Activated T-helper 9 cell treated with anti-CD3 and anti-CD28 coated beads, Interleukin-2, amount 50 U/mL, for 16 hours (primary cell): ENCODE measurements around the gene PLA2G3.
"Not testable (repeated sequence)": the region's sequence is repeated elsewhere in the genome, so short reads cannot be mapped to it uniquely, and the experiment has no call there.

Source experiments
- DNase-seq: peaks from one replicate; pipeline ENCODE4 v3.0.0-alpha.2; 2020; ENCODE audit warnings: low read depth

The PLA2G3 gene

DNA sequence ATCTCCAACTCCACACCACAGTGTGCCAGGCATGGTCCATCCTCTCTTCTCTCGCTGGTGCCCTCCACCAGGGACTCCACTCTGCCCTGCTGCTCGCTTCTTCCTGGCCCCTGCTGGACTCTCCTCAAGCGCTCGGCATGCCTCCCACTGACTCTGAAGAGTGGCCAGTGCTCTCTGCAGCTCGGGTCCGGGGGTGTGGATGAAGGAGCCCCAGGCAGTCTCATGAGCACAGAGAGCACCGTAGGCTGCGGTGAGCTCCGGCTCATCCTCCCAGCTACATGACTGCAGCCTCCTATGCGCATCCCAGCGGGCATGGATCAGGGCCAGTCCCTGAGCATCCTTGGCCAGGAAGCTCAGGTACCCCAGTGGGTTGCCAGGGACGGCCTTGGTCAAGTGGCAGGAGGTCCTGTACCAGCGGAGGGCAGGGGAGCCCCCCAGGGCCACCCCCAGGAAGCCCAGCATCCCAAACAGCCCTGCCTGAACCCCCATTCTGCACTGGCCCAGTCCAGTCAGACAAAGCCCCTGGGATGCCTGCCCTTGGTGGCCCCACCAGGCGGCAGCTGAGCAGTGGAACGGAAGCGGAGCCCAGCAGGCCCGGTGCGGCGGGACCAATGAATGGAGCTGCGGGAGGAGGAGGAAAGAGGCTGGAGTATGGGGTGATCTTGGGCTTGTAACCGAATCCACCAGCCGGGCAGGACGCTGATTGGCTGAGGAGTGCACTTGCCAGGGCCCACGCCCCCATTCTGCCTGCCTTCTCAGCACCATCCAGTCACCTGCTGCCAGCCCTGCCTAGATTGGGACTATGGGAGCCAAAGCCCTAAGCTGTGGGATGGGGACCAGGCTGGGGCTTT lies at the start of gene PLA2G3:
TSS of gene PLA2G3 (minus strand) at position 643 of the 851 bp plus-strand sequence. CDS start at position 489, 154 bp downstream.
- no peak for DNase-seq

DNA sequence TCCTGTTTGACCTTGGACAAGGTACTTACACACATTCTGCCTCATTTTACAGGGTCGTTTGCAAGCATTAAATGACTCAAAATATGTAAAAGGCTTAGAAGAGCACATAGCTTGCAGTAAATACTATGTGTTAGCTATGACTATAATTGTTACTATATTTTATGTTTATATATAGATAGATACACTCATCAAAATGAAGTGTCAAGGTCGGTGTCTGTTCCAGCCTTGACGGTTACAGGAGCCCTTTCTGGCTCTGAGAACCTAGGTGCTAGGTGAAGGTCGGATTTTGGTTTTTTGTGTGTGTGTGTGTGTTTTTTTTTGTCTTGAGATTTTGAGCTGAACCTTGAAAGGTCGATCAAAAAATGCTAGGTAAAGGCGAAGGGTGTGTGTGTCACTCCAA lies 47.3 kb upstream of the PLA2G3 start:
- DNase-seq, result no peak

GRCh38 chr22:31185056-31185455 lies 44.7 kb upstream of the PLA2G3 start:
- no peak for DNase-seq

GRCh38 chr22:31184015-31184414 lies 43.7 kb upstream of the PLA2G3 start:
- no peak for DNase-seq

- DNase-seq, result no peak
Measured at GRCh38 chr22:31179345-31179744, 39.0 kb upstream of the PLA2G3 start.

DNA sequence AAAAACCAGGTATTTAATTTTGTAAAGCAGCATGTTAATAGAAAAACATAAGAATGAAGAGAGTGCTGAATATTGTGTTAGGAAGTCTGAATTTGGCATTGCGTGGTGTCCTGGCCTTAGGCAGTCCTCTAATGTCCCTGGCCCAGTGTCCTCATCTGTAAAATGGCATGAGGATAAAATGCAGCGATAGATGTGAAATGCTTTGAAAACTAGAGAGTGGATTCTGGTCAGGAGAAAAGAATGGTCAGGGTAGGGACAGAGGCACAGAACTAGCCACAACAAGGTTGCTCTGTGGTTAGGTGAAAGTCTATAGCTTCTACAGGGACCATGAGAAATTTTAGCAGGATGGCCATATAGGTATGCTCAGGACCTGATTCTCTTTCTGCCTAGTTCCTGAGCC lies 38.6 kb upstream of the PLA2G3 start:
- no peak for DNase-seq

DNA sequence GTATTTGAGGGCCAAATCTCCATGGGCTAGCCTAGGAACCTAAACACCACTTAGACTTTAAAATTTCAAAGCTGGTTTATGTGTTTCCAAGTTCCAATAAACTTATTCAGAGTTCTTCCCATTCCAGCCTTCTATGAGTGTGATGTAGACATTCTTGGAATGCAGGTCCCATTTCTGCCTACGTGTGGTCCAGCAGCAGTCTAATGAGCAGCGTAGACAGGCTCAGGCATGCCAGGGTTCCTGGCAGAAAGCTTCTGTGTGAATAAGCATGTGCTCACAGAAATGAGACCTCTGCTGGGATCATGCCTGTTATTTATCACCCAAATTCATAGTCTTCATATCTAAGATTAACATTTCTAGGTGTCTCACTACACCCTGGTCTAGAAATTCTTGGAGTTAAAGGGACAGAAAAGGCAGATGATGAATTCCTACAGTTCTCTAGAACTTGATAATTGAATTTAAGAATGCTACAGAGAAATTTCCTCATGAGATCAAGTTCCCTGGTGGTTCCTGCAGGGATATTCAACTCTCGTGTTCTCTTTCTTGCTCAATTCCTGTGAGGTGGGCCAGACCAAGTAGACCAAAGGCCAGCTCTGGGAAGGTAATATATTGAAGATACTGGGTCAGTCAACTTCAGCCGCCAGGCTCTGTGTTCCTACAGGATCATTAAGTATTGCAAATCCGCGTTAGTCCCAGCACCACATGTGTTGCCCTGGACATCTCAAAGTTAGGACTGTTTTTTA lies 37.3 kb upstream of the PLA2G3 start:
- no peak for DNase-seq

- no peak for DNase-seq
Measured at GRCh38 chr22:31176923-31177322, 36.6 kb upstream of the PLA2G3 start.

GRCh38 chr22:31173386-31174145 lies 33.3 kb upstream of the PLA2G3 start:
- DNase-seq, result no peak

DNA sequence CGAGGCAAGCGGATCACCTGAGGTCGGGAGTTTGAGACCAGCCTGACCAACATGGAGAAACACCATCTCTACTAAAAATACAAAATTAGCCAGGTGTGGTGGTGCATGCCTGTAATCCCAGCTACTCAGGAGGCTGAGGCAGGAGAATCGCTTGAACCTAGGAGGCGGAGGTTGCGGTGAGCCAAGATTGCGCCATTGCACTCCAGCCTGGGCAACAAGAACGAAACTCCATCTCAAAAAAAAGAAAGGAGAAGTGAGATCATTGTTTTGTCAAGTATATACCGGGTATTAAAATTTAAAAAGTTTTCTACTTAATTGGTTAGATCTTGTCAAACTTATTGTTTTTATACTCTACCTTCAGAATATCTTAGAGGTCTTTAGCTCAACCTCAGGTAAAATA lies 31.4 kb upstream of the PLA2G3 start:
- not testable (repeated sequence) for DNase-seq

GRCh38 chr22:31170971-31171370 lies 30.7 kb upstream of the PLA2G3 start:
- no peak for DNase-seq

- no peak for DNase-seq
Measured at GRCh38 chr22:31162015-31162765, 21.9 kb upstream of the PLA2G3 start.

GRCh38 chr22:31161386-31161785 lies 21.1 kb upstream of the PLA2G3 start:
- DNase-seq, result no peak

- DNase-seq, result no peak
Measured at GRCh38 chr22:31160328-31160978, 20.1 kb upstream of the PLA2G3 start.

- no peak for DNase-seq
Measured at GRCh38 chr22:31155422-31155821, 15.1 kb upstream of the PLA2G3 start.

DNA sequence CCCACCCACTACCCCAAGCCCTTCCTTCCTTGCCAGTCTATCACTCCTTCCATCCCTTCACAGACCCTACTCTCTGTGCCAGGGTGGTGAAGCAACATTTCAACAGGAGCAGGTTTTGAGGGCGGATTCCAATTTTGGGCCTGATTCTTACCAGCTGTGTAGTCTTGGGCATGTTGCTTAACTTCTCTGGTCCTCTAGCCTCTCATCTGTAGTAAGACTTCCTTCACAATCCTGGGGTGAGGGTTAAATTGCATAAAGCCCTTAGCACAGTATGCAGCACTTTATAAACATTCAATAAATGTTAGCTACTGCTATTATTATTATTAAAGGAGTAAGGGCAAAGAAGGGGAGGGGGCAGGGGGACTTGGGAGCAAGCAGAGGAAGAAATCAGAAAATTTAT lies 14.7 kb upstream of the PLA2G3 start:
- no peak for DNase-seq

GRCh38 chr22:31153357-31153756 lies 13.0 kb upstream of the PLA2G3 start:
- DNase-seq, result no peak

DNA sequence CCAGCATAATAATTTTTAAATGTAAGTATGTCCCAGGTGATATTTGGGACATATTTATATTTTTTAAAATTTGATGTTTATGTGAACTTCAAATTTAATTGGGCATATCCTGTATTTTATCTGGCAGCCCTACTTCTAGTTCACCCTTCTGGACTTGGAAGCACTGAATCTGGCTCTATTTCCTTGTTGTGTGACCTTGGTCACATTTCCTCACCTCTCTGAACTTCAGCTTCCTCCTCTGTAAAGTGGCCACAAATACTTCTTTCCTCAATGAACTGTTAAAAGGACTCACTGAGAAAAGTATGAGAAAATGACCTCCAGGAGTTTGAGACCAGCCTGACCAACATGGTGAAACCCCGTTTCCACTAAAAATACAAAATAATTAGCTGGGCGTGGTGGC lies 11.6 kb upstream of the PLA2G3 start:
- DNase-seq, result no peak

GRCh38 chr22:31150615-31151014 lies 10.3 kb upstream of the PLA2G3 start:
- no peak for DNase-seq

GRCh38 chr22:31148953-31149627 lies 8.8 kb upstream of the PLA2G3 start:
- no peak for DNase-seq

- no peak for DNase-seq
Measured at GRCh38 chr22:31148488-31148887, 8.2 kb upstream of the PLA2G3 start.
